ENCODE data around the gene CCDC83. TPM values are rescaled to one million over a fixed set of nuclear protein-coding genes. Genes with fewer than 3 reads are reported as not detected.
"Not testable (repeated sequence)": the region's sequence is repeated elsewhere in the genome, so short reads cannot be mapped to it uniquely, and the experiment has no call there.

Gene CCDC83
- total RNA-seq, 2 experiments from 2014 or later = not detected

DNA sequence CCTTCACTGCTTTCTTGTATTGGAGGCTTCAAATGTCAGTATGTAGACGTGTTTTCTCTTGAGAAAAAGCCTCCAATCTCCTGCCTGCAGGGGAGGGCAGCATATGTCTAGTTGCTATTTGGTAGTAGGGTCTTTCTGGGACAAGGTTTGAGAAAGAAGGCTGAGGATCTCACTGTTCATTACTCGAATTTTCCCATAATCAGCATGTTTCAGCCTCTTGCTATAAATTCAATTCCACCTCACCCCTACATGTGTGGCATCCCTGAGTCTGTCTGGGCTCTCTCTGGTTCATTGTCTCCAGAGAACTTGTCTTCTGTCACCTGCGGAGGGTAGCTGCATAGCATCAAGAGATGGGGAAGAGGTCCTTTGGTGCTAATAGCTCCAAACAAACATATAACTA is 19.5 kb upstream of the CCDC83 start:
- Mint-ChIP-seq H3K36me3 (ENCODE audit: low read depth) (peaks cover 4% of the 10 kb centered on the region), H3K27ac (no peak overlapping the region), H3K4me3 (no peak overlapping the region), H3K27me3 (no peaks in the 10 kb centered on the region), H3K9me3 (peaks cover 9% of the 10 kb centered on the region), H3K4me1 (ENCODE audit: low read depth) (no peaks in the 10 kb centered on the region)
- TF ChIP-seq, protein P1, sequence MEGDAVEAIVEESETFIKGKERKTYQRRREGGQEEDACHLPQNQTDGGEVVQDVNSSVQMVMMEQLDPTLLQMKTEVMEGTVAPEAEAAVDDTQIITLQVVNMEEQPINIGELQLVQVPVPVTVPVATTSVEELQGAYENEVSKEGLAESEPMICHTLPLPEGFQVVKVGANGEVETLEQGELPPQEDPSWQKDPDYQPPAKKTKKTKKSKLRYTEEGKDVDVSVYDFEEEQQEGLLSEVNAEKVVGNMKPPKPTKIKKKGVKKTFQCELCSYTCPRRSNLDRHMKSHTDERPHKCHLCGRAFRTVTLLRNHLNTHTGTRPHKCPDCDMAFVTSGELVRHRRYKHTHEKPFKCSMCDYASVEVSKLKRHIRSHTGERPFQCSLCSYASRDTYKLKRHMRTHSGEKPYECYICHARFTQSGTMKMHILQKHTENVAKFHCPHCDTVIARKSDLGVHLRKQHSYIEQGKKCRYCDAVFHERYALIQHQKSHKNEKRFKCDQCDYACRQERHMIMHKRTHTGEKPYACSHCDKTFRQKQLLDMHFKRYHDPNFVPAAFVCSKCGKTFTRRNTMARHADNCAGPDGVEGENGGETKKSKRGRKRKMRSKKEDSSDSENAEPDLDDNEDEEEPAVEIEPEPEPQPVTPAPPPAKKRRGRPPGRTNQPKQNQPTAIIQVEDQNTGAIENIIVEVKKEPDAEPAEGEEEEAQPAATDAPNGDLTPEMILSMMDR (IDR thresholded peaks at IDR 0.05) = no peak
- CTCF ChIA-PET = no interaction called here
- ATAC-seq = no peak
- POLR2A ChIA-PET = no interaction called here
- DNase-seq = no peak
- intact Hi-C loops (cut with micrococcal nuclease) = no loop called here

DNA sequence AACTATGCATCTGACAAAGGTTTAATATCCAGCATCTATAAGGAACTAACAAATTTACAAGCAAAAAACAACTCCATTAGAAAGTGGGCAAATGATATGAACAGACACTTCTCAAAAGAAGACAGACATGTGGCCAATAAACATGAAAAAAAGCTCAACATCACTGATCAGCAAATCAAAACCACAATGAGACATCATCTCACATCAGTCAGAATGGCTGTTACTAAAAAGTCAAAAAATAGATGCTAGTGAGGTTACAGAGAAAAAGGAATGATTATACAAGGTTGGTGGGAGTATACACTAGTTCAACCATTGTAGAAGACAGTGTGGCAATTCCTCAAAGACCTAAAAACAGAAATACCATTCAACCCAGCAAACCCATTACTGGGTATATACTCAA is 14.3 kb upstream of the CCDC83 start:
- POLR2A ChIA-PET; H3K27me3 Mint-ChIP-seq; H3K4me1 Mint-ChIP-seq (ENCODE audit: low read depth); H3K27ac Mint-ChIP-seq; H3K4me3 Mint-ChIP-seq; ATAC-seq; H3K36me3 Mint-ChIP-seq (ENCODE audit: low read depth); DNase-seq; H3K9me3 Mint-ChIP-seq; intact Hi-C loops (cut with micrococcal nuclease); CTCF ChIA-PET: not testable (repeated sequence)

DNA sequence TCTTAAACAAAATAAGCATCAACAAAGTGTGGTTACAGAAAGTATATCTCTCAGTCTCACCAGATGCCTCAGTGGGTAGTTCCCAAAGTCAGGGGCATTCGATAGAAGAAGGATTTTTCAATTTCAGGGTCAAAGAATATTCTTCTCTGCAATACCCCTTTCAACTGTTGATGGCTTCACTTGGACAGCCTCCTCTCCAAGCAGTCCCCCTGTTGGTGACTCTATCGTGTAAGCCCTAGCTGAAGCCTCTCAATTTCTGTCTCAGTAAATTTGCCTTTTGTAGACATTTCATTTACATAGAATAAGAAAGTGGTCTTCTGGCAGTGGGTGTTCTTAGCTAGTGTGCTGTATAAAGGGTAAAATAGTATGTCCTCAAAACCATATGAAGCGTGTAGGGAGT is 11.3 kb upstream of the CCDC83 start:
- no peak overlapping the region for H3K4me3 Mint-ChIP-seq
- ATAC-seq (no peak), DNase-seq (no peak)
- peaks cover 7% of the 10 kb centered on the region for H3K4me1 Mint-ChIP-seq (ENCODE audit: low read depth)
- no peak overlapping the region for H3K27ac Mint-ChIP-seq
- intact Hi-C loops (cut with micrococcal nuclease) = no loop called here
- no peaks in the 10 kb centered on the region for H3K36me3 Mint-ChIP-seq (ENCODE audit: low read depth)
- H3K9me3 Mint-ChIP-seq = no peaks in the 10 kb centered on the region
- TF ChIP-seq, protein P1 (IDR thresholded peaks at IDR 0.05) = no peak
- CTCF ChIA-PET = interaction anchor here (3.2 kb wide), 1 partner anchor 11 kb away, joined by 15 read pairs; the partner anchor contains the start of gene CCDC83
- no peaks in the 10 kb centered on the region for H3K27me3 Mint-ChIP-seq
- POLR2A ChIA-PET = interaction anchor here (1.0 kb wide), 1 partner anchor 163 kb away, joined by 3 read pairs; no protein-coding TSS in a partner anchor

DNA sequence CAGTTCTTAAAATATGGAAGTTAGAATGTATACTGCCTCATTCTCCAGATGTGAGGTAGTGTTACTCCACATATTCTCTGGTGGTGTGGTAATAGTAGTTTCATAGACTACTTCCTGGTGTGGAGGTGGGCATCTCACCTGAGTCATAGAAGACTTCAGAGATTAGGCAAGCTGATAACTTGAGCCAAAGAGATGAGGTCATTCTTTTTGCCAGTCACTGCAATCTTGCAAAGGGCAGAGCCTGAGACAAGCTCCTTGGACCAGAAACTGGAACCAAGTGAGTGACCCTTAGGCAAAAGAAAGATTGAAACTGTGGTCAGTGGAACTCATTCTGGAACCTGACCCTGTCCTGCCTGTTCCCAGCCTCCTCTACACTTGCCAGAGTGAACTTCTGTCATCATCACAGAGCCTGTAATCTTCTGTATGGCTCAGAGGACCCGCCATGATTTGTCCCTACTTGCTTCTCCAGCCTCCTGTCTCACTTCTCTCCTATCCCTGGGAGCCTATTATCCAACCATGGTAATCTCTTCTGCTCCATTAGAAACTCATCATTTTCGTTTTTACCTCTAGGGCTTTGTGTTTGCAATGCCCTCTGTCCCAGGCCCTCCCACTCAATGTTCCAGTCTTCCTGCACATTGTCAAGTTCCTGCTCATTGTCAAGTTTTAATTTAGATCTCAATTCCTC is 10.6 kb upstream of the CCDC83 start:
- Mint-ChIP-seq H3K9me3 (no peaks in the 10 kb centered on the region), H3K27me3 (no peaks in the 10 kb centered on the region), H3K4me1 (ENCODE audit: low read depth) (peaks cover 7% of the 10 kb centered on the region), H3K27ac (no peak overlapping the region), H3K36me3 (ENCODE audit: low read depth) (no peaks in the 10 kb centered on the region), H3K4me3 (no peak overlapping the region)
- peak; percentile 8 for DNase-seq
- TF ChIP-seq, protein P1 (IDR thresholded peaks at IDR 0.05) = no peak
- ATAC-seq = peak; percentile 85
- CTCF ChIA-PET = interaction anchor here (3.2 kb wide), 1 partner anchor 10 kb away, joined by 15 read pairs; the partner anchor contains the start of gene CCDC83
- POLR2A ChIA-PET = interaction anchor here (1.0 kb wide), 1 partner anchor 164 kb away, joined by 3 read pairs; no protein-coding TSS in a partner anchor
- intact Hi-C loops (cut with micrococcal nuclease) = no loop called here

DNA sequence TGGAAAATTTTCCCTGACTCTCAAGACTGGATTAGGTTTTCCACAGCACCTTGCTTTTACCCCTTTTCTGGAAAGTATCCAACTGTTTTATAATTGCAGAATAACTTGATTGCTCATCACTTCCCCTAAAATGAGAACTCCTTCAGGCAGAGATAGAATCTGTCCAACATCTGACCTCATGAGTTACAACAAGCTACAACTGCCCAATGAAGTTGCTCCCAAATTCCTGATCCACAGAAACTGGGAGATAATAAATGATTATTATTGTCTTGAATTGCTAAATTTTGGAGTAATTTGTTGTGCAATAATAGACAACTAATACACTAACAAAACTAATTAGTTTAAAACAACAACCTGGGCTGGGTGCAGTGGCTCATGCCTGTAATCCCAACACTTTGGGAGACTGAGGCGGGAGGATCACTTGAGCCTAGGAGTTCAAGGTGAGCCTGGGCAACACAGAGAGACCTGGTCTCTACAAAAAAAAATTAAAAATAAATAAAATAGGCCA is 10.0 kb upstream of the CCDC83 start:
- CTCF ChIA-PET = interaction anchor here (1.2 kb wide), 1 partner anchor 19 kb away, joined by 4 read pairs; no protein-coding TSS in a partner anchor
- ATAC-seq = no peak

More for the DNA sequence above, 10.0 kb upstream of the CCDC83 start:
- TF ChIP-seq, protein P1 (IDR thresholded peaks at IDR 0.05) = no peak
- H3K27me3 Mint-ChIP-seq = no peaks in the 10 kb centered on the region
- H3K36me3 Mint-ChIP-seq (ENCODE audit: low read depth) = peaks cover 2% of the 10 kb centered on the region
- intact Hi-C loops (cut with micrococcal nuclease) = no loop called here
- H3K27ac Mint-ChIP-seq = no peak overlapping the region
- POLR2A ChIA-PET = interaction anchor here (1.0 kb wide), 1 partner anchor 164 kb away, joined by 3 read pairs; no protein-coding TSS in a partner anchor
- H3K9me3 Mint-ChIP-seq = peaks cover 1% of the 10 kb centered on the region
- H3K4me3 Mint-ChIP-seq = no peak overlapping the region
- H3K4me1 Mint-ChIP-seq (ENCODE audit: low read depth) = peaks cover 7% of the 10 kb centered on the region
- DNase-seq = no peak

Data from activated CD8-positive, alpha-beta T cell treated with anti-CD3 and anti-CD28 coated beads for 36 hours (primary cell).